Stimulated activated CD8-positive, alpha-beta memory T cell treated with anti-CD3 and anti-CD28 coated beads, Interleukin-4, amount 100 ng/mL, for 1 hour (primary cell): Measurements from ENCODE around the gene CPTP.

Experiments
- DNase-seq, 2 donors: peaks; one replicate each; pipeline ENCODE4 v3.0.0-alpha.2; 2020; ENCODE audit warnings: low read depth in 2 of 2, low spot score in 1 of 2

The CPTP gene

GRCh38 chr1:1317420-1317819 is 7.2 kb upstream of the CPTP start:
- no peak for DNase-seq

- DNase-seq = no peak
Measured at GRCh38 chr1:1318131-1318652, 6.4 kb upstream of the CPTP start.

- DNase-seq = no peak
Measured at GRCh38 chr1:1318777-1319645, 5.6 kb upstream of the CPTP start.

- no peak for DNase-seq
Measured at GRCh38 chr1:1319646-1319941, 5.0 kb upstream of the CPTP start.

GRCh38 chr1:1320666-1321448 is 3.7 kb upstream of the CPTP start:
- no peak for DNase-seq

- no peak for DNase-seq
Measured at GRCh38 chr1:1321477-1321876, 3.1 kb upstream of the CPTP start.

GRCh38 chr1:1322418-1322817 is 2.2 kb upstream of the CPTP start:
- DNase-seq = no peak

- no peak for DNase-seq
Measured at GRCh38 chr1:1322952-1323351, 1.6 kb upstream of the CPTP start.

GRCh38 chr1:1324084-1324523 is 498 bp upstream of the CPTP start:
- no peak for DNase-seq

- DNase-seq = no peak
Measured at GRCh38 chr1:1325288-1326074, 879 bp downstream of the CPTP start.

- no peak for DNase-seq
Measured at GRCh38 chr1:1326075-1326605, 1.5 kb downstream of the CPTP start.

- DNase-seq = no peak
Measured at GRCh38 chr1:1327291-1327690, 2.7 kb downstream of the CPTP start.

GRCh38 chr1:1328254-1328653 is 3.7 kb downstream of the CPTP start:
- DNase-seq = no peak

- no peak for DNase-seq
Measured at GRCh38 chr1:1329304-1330210, 5.0 kb downstream of the CPTP start.

- no peak for DNase-seq
Measured at GRCh38 chr1:1330366-1331067, 5.9 kb downstream of the CPTP start.

- no peak for DNase-seq
Measured at GRCh38 chr1:1331068-1331965, 6.7 kb downstream of the CPTP start, which contains the start of gene TAS1R3. Gene TAS1R3 (plus strand): TSS chr1:1331280. CDS start chr1:1331346, 66 bp downstream.

- DNase-seq = no peak
Measured at GRCh38 chr1:1332031-1332755, 7.6 kb downstream of the CPTP start.
